CD4-positive, alpha-beta T cell treated with Interleukin-4 for 1 hour (primary cell): ENCODE data around the gene TLK2.
A peak's percentile ranks its signal among the peaks of the same experiment; 100 is the strongest.
"Not testable (repeated sequence)": the region's sequence is repeated elsewhere in the genome, so short reads cannot be mapped to it uniquely, and the experiment has no call there.

Source experiments
- DNase-seq, 2 donors: peaks; one replicate each; pipeline ENCODE4 v3.0.0-alpha.2; 2020 to 2022

The TLK2 gene

DNA sequence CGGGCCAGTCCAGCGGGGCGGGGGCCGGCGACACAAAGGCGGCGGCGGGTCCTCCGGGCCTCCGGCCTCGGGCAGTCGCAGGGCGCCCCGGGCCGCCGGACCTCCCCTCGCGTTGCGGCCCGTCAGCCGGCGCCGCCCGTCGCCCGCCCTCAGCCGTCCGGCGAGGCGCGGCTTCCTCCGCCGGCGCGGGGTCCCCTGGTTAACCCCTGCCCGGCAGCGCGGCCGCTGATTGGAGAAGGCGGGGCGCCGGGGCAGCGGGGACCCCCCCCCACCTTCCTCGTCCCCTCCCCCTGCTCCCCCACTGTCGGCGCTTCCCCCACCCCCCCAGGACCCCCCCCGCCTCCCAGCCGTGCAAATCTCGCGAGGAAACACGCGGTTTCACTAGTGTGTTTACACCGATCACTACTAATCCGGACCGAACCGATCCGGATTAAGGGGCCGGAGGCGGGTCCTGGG, at the start of gene TLK2:
TSS of gene TLK2 (plus strand) at position 402 of the 456 bp plus-strand sequence. CDS start 2,301 bp downstream, outside the sequence.
- peak; percentile 84 to 85 for DNase-seq

DNA sequence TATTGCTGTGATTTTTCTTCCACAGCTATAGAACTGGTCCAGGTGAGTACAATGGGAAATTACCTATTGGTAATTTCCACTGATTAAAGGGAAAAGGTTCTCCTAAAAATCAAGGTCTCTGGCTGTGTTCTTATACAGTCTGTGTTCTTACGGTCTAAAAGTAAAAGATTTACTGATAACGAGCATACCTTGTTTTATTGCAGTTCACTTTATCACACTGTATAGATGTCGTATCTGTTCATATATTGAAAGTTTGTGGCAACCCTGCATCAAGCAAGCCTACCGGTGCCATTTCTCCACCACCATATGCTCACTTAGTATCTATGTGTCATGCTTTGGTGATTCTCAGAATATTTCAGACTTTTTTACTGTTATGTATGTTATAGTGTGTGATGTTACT, 43.4 kb upstream of the TLK2 start:
- not testable (repeated sequence) for DNase-seq

DNA sequence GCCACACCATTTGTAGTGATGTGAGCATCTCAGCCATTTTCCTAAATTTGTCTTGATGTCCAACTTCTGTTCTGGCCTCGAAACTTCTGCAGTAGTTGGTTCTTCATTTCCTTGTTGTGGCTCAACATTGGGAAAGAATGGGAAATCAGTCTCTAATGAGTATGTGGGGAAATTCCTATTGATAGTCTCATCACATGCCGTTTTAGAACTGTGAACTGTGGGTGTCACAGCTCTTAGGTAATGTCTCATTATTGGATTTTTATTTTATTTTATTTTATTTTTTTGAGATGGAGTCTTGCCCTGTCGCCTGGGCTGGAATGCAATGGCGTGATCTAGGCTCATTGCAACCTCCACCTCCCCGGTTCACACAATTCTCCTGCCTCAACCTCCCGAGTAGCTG, 37.4 kb upstream of the TLK2 start:
- not testable (repeated sequence) for DNase-seq

DNA sequence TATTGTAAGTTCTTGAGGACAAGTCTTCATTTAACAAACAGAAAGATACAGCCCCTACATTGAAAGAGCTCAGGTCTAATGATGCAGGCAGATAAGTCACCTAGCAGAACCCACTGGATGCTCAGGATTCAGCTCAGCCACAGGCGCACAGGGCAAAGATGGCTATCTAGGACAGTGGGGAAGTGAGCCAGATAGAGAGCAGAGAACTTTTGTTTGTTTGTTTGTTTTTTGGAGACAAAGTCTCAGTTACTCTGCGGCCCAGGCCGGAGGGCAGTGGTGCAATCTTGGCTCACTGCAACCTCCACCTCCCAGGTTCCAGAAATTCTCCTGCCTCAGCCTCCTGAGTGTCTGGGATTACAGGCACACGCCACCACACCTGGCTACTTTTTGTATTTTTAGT, 34.6 kb upstream of the TLK2 start:
- DNase-seq = no peak

DNA sequence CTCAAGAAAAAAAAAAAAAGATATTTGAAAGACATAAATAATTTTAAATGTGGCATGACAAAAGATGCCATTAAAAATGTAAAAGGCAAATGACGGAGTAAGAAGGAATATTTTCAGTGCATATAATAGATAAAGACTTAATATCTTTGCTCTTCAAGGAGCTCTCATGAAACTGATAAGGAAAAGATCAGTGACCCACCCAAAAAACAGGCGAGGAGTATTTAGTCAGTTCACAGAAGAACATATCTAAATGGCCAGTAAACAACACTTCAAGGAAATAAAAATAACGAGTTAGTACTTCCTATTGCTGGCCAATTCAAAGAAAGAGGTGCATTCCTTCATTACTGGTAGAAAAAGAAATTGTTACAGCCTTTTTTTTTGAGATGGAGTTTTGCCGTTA, 32.8 kb upstream of the TLK2 start:
- not testable (repeated sequence) for DNase-seq

DNA sequence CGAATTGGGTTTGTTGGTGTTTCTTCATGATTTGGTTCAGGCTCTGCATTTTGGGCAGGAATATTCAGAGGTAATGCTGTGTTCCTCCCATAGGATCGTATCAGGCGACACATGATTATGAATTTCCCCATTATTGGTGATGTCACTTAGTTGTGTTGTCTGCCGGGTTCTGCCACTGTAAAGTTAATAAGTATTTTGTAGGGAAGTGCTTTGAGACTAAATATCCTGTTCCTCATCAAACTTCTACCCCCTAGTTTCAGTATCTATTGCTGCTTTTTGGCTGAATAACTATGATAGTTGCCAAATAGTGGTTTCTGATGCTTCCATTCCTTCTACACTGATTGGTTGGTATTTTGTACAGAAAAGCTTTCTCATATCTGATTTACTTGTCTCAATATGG, 26.4 kb upstream of the TLK2 start:
- not testable (repeated sequence) for DNase-seq

DNA sequence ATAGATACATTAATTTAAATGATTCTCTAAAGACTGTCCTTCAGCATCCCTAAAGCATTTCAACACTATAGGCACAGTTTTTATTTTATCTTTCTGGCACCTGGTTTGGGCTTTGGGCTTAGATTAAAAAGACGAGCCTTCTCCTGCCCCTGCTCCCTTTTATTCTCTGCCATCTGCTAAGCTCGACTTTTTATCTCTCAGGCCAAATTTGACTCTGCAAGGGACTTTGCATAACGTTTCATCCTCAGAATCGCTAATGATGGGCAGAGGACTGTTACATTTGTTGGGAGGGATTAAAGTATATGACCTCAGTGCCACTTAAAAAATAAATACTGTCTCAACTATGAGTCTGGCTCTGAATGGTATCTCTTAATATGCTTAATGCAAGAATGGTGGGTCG, 25.6 kb upstream of the TLK2 start:
- not testable (repeated sequence) for DNase-seq

DNA sequence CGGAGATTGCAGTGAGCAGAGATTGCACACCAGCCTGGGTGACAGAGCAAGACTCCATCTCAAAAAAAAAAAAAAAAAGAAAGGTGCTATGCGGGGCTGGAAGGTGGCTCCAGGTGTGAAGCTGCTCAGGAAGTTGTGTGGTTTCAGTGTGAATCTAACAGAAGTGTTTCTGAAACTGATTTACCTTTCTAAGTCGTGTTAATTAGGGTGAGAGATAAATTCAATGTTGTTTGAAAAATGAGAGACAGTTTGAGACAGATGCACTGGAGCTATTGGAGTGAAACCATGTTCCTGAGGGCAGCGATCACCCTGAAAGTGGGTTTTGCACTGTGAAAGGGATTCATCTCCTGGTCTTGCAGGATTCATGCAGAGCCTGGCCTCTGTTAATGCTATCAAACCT, 25.0 kb upstream of the TLK2 start:
- peak in 1 of 2 donors; percentile 30 for DNase-seq

DNA sequence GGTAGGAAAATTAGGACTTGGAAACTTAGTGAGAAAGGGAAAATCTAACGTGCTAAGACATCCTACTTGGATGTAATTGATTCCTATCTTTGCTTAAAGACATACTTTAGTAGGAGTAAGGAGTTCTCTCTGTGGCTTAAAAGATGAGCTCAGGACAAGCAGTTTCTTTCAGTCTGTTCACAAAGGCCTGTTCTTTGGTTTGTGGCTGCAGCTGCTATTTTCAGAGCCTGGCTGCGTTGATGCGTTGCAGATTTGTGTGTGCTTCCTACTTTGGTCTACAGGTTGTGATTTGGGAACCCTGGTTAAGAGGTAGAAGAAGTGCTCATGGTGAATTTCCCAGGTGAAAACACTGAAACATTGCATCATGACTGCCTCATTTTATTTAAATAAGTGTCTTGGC, 24.5 kb upstream of the TLK2 start:
- DNase-seq = not testable (repeated sequence)

DNA sequence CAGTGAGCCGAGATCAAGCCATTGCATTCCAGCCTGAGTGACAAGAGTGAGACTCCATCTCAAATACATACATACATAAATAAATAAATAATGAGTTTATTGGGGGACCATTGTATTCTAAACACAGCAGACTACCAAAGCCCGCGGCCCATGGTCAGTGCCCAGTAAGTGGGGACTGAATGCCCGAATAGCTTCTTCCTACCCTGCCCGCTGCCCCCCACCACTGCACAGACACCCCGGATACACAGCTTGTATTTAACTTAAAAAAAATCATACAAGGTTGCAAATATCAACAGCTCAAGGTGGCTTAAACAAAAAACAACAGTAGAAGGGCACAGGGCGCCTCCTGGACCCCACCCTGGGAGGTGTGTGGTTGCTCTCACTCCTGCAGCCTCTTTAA, 22.6 kb upstream of the TLK2 start:
- DNase-seq = no peak

DNA sequence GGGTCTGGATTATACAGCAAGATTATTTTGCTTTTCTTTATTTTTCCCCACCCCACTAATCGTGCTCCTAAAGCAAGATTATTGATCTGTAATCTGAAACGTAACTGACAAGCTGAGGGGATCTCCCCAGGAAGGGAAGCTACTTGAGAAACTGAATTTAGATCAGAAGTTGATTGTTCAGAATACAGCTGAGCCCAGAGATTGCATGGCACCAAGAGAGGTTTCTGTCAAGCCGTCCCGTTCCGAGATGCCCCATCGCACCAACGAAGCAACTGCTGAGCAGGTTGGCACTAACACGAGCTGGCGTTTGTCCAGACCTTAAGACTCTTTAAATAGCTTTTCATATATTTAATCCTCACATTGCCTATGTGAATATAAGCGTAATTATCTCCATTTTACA, 20.1 kb upstream of the TLK2 start:
- DNase-seq = not testable (repeated sequence)

DNA sequence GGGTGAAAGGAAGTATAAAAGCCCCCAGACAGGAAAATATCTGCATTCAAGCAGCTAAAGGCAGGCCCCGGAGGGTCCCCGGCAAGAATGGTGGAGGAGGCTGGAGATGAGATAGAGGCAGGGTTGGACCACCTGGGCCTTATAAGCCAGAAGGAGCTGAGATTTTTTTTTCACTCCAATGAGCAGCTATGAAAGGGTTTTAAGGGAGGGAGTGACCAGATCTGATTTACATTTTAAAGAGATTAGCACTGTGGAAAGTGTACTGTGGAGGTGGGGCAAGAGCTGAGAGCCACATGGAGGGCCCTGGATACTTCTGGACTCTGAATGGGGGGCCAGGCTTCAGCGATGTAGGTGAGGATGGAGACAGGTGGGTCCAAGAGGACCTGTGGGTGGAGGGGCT, 14.2 kb upstream of the TLK2 start:
- not testable (repeated sequence) for DNase-seq

DNA sequence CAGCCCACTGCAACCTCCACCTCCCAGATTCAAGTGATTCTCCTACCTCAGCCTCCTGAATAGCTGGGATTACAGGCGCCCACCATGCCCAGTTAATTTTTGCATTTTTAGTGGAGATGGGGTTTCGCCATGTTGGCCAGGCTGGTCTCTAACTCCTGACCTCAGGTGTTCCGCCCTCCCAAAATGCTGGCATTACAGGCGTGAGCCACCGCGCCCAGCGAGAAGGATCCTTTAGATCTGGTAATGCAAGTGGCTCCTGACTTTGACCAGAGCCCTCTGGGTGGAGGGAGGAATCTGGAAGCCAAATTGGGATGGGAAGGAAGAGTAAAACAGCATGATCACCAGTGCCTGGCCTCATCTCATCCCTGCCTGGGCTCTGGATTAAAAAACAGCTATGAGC, 13.4 kb upstream of the TLK2 start:
- DNase-seq = not testable (repeated sequence)

DNA sequence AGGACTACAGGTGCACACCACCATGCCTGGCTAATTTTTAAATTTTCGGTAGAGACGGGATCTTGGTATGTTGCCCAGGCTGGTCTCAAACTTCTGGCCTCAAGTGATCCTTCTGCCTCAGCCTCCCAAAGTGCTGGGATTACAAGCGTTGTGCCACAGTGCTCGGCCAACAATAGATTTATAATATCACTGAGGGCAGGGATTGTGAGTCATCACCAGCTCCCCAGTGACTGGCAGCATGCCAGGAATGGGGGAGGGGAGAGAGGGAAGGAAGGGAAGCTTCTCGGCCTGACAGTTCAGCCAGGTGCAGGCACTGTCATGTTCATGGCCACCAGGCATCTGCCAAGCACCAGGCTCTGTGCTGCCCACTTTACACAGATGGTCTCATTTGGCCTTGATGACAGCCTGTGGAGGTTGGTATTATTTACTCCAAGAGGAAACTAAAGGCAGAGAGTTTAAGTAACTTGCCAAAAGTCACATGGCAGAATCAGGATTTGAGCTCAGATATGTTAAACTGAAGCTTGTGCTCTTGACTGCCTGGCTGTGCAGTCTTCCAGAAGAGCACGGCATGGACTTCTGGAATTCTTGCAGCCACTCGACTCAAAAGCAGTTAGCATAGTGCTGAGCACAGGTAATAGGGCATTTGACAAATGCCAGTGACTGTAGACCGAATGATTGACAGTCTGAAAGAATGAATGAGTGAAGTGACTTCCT, 7.8 kb upstream of the TLK2 start:
- DNase-seq = peak; percentile 62

DNA sequence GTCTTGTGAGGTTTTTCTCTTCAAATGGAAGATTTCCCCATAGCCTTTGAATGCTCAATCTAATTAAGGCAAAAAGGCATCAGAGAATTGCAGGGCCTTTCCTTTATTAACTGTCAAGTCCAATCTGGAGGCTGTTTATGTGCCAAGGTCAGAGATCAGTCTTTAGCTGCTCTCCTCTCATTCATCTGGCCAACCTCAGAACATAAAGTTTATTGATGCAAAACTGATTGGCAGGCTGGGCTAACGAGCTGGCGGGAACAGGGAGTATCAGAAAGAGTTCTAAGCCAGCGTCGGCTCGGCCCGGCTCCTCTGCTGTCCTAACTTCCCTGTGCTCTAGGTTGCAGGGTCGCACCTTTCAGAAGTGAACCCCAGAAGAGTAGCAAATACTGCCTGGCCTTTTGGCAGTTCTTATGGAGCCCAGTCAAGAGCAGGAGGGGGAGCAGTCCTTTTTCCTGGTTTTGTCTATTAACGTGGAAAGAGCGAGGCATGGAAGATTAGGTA, 7.2 kb upstream of the TLK2 start:
- not testable (repeated sequence) for DNase-seq

DNA sequence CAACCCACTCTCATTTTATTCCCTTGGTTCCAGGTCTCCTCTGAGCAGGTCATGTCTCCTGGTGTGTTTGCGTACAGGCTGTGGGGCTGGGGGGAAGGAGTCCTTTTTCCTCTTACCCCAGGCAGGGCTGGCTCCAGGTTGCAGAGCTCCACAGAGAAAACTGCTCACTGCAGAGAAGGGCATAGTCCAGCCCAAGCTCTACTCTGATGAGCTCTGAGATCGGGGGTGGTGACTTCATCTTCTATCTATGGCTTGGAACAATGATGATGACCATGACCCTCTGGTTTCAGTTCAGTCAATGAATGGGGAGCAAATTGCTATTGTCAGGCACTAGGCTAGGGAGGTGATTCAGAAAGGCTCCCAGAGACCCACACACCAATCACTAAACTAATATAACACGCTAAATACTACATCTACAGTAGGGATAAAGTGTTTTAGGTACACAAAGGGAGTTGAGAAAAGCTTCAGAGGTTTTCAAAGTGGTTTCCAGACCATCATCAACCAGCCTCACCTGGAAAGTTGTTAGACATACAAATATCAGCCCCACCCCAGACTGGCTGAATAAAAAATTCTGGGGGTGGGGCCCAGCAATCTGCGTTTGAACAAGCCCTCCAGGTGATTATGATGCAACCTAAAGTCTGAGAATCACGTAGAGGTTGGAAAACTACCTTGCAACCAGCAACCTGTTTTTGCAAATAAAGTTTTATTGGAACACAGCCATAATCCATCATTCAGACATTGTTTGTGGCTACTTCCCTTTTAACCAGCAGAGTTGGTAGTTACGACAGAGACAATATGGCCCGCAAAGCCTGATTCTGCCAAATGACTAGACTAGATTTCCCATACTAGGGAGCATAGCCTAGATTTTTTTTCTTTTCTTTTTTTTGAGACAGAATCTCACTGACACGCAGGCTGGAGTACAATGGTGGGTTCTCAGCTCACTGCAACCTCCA, 5.3 kb upstream of the TLK2 start:
- not testable (repeated sequence) for DNase-seq

DNA sequence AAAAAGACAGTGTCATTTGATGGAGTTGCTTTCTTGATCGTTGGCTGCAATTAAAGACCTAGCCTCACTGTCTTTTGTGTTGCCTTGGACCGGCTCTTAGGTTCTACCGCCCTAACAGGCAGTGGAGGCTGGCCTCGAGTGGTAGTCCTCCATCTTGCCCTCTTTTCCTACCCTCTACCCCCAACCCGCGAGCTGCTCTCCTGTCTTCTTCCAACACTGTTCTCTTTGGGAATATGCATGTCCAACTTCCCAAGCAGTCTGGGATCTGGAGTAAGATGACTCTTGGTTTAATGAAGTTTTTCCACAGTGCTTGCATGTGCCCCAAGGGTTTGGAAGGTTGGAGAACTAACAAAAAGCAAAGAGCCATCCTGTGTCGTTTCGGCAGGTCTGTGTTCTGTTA, 1.5 kb upstream of the TLK2 start:
- not testable (repeated sequence) for DNase-seq

DNA sequence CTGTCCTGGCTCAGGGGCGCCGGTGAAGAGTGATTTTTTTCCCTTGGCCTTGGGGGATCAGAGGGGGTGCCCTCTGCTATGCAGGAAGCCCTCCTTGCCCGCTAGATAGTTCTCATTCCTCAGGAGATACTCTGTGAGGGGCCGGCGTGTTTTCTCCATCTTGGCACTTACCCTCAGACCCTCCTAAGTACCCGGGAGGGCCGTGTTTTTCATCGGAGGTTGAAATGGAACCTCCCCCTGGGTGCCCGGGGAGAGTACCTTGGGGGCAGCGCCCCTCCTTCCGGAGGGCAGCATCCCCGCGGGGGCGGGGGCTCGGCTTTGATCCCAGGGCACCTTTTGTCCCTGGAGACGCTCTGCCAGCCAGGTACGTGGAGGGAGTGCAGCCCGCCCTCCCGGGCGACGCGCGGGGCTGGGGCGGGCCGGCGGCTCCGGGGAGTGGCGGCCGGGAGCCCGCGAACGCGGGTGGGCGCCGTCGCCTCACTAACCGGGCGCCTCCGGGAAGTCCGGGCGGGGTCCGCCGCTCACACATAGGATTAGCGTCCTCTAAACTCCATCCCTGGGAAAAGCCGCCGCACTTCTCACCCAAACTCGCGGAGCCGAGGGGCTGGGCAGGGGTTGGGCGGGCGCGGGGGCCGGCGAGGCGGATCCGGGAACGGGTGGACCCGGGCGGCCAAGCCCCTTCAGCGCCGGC, 762 bp upstream of the TLK2 start:
- DNase-seq = peak; percentile 34 to 53

DNA sequence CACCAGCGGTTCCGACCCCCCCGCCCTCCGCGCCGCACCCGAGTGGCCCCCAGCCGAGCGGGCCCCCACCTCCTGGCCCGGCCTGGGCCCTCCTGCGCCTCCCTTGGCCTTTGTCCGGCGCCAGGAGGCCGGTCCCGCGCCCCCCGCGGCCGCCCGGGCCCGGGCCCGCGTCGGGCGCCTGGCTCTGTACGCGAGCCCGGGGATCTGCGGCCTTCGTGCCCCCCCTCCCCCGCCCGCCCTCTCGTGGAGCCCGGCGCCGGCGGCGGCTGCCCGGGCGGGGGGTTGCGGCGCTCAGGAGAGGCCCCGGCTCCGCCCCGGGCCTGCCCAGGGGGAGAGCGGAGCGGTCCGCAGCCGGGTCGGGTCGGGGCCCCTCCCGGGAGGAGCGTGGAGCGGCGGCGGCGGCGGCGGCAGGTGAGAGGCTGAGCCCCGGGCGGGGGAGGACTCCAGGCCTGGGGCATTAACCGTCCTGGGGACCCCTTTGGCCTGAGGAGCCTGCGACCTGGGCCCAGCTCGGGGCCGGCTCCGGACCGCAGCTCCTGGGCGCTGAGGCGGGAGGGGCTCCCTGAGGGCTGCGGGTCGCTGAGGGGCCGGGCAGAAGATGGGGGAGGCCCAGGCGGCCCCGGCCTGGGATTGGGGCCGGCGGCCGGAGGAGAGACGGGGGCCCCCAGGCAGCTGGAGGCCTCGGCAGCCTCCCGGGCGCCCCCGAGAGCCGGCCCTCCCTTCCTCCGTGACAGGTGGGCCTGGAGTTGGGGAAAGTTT, 434 bp downstream of the TLK2 start:
- peak in 1 of 2 donors; percentile 29 for DNase-seq

DNA sequence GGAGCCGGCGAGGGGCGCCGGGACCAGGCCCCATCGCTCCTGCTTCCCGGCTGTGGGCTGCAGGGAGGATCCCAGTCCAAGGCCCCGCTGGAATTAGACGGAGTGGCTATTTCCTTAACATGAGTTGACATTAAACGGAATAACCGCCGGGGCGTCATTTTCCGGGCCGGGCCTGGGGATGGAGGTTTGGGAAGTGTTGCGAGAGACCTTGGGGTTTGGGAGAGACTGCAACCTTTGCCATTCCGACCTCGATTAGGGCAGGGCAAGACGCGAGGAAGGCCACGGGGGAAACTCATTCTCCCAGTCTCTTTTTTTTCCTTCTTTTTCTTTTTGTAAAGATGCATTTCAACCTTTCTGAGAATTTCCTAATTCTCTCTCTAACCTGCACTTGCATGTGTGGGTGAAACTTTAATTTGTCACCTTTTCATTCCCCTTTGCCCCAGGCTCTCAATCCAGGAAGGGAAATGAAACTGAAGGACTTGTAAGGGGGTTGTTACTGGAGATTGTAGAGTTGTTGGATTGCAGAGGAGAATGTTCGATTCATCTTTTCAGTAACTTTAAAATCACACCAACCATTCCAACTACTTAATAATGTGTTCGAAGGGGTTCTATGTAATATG, 1.1 kb downstream of the TLK2 start:
- peak; percentile 18 for DNase-seq

DNA sequence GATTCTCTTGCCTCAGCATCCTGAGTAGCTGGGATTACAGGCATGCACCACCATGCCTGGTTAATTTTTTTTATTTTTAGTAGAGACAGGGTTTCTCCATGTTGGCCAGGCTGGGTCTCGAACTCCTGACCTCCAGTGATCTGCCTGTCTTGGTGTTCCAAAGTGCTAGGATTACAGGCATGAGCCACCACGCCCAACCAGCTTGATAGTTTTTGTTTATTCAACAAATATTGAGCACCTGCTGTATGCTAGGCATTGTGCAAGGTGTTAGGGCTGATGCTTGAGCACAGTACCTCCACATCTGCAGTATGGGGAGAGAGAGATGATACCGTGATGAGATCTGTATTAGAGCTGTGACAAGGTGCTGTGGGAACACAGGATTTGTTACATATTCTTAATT, 3.9 kb downstream of the TLK2 start:
- DNase-seq = not testable (repeated sequence)

DNA sequence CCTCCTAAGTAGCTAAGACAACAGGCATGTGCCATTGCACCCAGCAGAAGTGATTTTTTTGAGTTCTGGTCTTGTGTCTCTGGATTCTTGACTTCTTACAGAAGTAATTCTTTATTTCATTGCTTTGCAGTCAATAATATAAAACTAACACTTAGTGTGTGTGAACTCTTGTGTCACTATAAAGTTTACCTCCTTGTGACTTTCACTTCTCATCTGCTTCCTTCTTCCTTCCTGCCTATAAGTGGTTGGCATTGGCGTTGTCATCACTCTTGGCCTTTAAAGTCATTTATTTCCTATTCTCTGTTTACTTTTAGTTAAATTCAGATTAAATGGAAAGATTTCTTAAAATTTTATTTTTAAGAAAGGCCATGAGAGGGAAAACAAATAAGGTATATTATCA, 12.4 kb downstream of the TLK2 start:
- not testable (repeated sequence) for DNase-seq
